ENCODE results near the gene PLXND1.

Gene PLXND1

DNA sequence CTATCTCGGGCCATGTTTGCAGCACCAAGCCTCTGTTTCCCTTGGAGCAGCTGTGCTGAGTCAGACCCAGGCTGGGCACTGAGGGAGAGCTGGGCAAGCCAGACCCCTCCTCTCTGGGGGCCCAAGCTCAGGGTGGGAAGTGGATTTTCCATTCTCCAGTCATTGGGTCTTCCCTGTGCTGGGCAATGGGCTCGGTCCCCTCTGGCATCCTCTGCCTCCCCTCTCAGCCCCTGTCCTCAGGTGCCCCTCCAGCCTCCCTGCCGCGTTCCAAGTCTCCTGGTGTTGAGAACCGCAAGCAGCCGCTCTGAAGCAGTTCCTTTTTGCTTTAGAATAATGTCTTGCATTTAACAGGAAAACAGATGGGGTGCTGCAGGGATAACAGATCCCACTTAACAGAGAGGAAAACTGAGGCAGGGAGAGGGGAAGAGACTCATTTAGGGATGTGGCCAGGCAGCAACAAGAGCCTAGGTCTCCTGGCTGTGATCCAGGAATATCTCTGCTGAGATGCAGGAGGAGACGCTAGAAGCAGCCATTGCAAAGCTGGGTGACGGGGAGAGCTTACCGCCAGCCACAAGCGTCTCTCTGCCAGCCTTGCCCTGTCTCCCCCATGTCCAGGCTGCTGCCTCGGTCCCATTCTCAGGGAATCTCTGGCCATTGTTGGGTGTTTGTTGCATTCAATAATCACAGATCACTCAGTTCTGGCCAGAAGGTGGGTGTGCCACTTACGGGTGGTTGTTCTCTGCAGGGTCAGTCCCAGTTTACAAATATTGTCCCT lies 76.9 kb downstream of the PLXND1 start:
- peaks cover 11% of the 10 kb centered on the region for H3K4me1 ChIP-seq (ENCODE audit: insufficient read depth, low read length)
- peak overlapping the region; percentile 27; the same call in 1 of the 2 replicates for H3K27ac ChIP-seq (ENCODE audit: low read depth, low read length)
- H3K9me3 ChIP-seq (ENCODE audit: insufficient read depth, low read depth, low read length), result no peaks in the 10 kb centered on the region
- no peaks in the 10 kb centered on the region for H3K36me3 ChIP-seq (ENCODE audit: insufficient read depth, low read length)
- H3K27me3 ChIP-seq (ENCODE audit: insufficient read depth, low read length), result no peaks in the 10 kb centered on the region
- 92% methylated on average over 12 of the region's 12 CpGs for WGBS
- H3K9ac ChIP-seq (ENCODE audit: low read depth, low read length), result no peak overlapping the region
- H3K4me3 ChIP-seq (ENCODE audit: low read length), result no peak overlapping the region

GRCh38 chr3:129528589-129529100 lies 77.8 kb downstream of the PLXND1 start, which contains the start of gene RHO:
RHO (plus strand) TSS chr3:129528639; CDS start chr3:129528734, 95 bp downstream.
- peaks cover 11% of the 10 kb centered on the region for H3K4me1 ChIP-seq (ENCODE audit: insufficient read depth, low read length)
- WGBS, result 95% methylated on average over 18 of the region's 18 CpGs

GRCh38 chr3:129527262-129527661 lies 79.2 kb downstream of the PLXND1 start:
- H3K27ac ChIP-seq (ENCODE audit: low read depth, low read length), result no peak overlapping the region
- no peak overlapping the region for H3K4me3 ChIP-seq (ENCODE audit: low read length)
- 92% methylated on average over 11 of the region's 11 CpGs for WGBS
- no peaks in the 10 kb centered on the region for H3K36me3 ChIP-seq (ENCODE audit: insufficient read depth, low read length)
- H3K9me3 ChIP-seq (ENCODE audit: insufficient read depth, low read depth, low read length), result no peaks in the 10 kb centered on the region
- no peaks in the 10 kb centered on the region for H3K27me3 ChIP-seq (ENCODE audit: insufficient read depth, low read length)
- H3K4me1 ChIP-seq (ENCODE audit: insufficient read depth, low read length), result peaks cover 11% of the 10 kb centered on the region
- H3K9ac ChIP-seq (ENCODE audit: low read depth, low read length), result no peak overlapping the region

More at GRCh38 chr3:129528589-129529100, 77.8 kb downstream of the PLXND1 start, which contains the start of gene RHO:
- no peak within 1 kb of the TSS for H3K27ac ChIP-seq (ENCODE audit: low read depth, low read length)
- no peak within 1 kb of the TSS for H3K9ac ChIP-seq (ENCODE audit: low read depth, low read length)
- no peaks in the 10 kb centered on the region for H3K27me3 ChIP-seq (ENCODE audit: insufficient read depth, low read length)
- no peaks in the 10 kb centered on the region for H3K9me3 ChIP-seq (ENCODE audit: insufficient read depth, low read depth, low read length)
- H3K36me3 ChIP-seq (ENCODE audit: insufficient read depth, low read length), result no peaks in the 10 kb centered on the region
- H3K4me3 ChIP-seq (ENCODE audit: low read length), result no peak within 1 kb of the TSS

DNA sequence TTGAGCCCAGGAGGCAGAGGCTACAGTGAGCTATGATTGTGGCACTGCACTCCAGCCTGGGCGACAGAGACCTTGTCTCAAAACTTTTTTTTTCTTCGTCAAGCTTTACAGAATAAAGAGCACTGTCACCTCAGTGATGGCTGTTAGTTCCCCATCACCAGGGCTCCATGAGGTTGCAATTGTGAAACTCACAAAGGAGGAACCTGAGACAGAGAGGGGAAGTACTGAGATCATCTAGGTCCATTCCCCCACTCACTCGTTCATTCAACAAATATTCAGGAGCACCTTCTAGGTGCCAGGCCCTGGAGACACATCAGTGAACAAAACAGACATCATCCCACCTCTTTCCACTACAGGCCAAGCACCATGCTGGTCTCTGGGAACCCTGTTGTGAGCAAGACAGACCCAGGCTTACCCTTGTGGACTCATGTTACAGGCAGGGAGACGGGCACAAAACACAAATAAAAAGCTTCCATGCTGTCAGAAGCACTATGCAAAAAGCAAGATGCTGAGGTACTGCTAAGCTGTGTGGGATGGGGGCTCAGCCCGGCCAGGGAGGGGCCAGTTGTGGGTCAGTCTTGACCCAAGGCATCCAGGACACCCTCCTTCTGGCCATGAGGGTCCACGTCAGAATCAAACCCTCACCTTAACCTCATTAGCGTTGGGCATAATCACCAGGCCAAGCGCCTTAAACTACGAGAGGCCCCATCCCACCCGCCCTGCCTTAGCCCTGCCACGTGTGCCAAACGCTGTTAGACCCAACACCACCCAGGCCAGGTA lies 80.2 kb downstream of the PLXND1 start:
- H3K27me3 ChIP-seq (ENCODE audit: insufficient read depth, low read length), result no peaks in the 10 kb centered on the region

DNA sequence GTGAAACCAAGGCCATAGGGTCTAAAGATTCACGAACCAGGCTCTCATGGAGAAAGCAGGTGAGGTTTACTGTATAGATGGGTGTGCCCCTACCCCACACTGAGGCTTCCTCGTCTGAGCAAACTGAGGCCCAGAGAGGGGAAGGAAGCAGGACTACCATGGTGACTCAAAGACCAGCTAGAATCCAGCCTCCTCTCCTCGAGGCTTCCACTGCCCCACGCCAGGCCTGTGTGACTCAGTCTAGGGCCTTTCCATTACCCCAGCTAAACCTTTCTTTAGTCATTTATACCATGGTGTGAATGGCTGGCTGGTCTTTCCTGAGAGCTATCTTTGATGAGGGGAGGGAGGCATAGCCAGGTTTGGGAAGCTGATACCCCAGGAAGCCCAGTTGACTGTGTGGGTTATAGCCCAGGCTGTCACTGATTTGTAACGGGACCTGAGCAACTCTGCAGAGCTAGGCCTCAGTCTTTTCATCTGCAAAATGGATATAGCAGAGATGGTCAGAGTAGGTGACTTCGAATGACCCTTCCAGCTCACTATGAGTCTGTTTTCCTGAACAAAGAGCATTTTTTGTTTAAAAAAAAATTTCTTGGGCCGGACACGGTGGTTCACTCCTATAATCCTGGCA lies 81.0 kb downstream of the PLXND1 start:
- H3K4me1 ChIP-seq (ENCODE audit: insufficient read depth, low read length), result peaks cover 9% of the 10 kb centered on the region
- no peak overlapping the region for H3K27ac ChIP-seq (ENCODE audit: low read depth, low read length)
- H3K36me3 ChIP-seq (ENCODE audit: insufficient read depth, low read length), result no peaks in the 10 kb centered on the region
- no peak overlapping the region for H3K4me3 ChIP-seq (ENCODE audit: low read length)
- 91% methylated on average over 8 of the region's 8 CpGs for WGBS
- no peak overlapping the region for H3K9ac ChIP-seq (ENCODE audit: low read depth, low read length)
- H3K27me3 ChIP-seq (ENCODE audit: insufficient read depth, low read length), result no peaks in the 10 kb centered on the region
- no peaks in the 10 kb centered on the region for H3K9me3 ChIP-seq (ENCODE audit: insufficient read depth, low read depth, low read length)

More for the DNA sequence above, 80.2 kb downstream of the PLXND1 start:
- Histone ChIP-seq H3K27ac (ENCODE audit: low read depth, low read length) (no peak overlapping the region), H3K4me3 (ENCODE audit: low read length) (no peak overlapping the region), H3K9ac (ENCODE audit: low read depth, low read length) (no peak overlapping the region), H3K4me1 (ENCODE audit: insufficient read depth, low read length) (peaks cover 14% of the 10 kb centered on the region), H3K9me3 (ENCODE audit: insufficient read depth, low read depth, low read length) (no peaks in the 10 kb centered on the region), H3K36me3 (ENCODE audit: insufficient read depth, low read length) (no peaks in the 10 kb centered on the region)
- 80% methylated on average over 12 of the region's 12 CpGs for WGBS

GRCh38 chr3:129524081-129524480 lies 82.4 kb downstream of the PLXND1 start:
- 90% methylated on average over 4 of the region's 4 CpGs for WGBS
- H3K4me1 ChIP-seq (ENCODE audit: insufficient read depth, low read length), result 0 out of 2 replicates have a peak, but pooled peaks cover 3% of the 10 kb centered on the region

DNA sequence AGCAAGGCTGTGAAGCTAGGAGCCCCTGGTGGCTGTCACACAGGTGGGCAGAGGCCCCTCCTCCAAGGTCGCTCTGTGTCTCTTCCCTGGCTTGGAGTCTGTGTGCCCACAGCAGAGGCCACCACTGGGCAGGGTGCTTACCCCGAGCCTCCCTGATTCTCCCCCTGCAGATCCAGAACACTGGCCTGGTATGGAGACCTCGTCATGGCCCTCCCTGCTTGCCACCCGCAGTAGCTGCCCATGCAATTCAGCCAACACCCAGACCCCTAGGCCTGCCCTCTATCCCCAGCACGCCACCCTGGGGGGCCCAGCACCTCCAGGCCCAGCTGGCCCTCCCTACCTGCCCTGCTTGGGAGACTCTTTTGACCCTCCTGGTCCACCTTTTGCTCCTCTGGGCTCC lies 83.5 kb downstream of the PLXND1 start:
- Histone ChIP-seq H3K4me1 (ENCODE audit: insufficient read depth, low read length) (0 out of 2 replicates have a peak, but pooled peaks cover 3% of the 10 kb centered on the region), H3K27ac (ENCODE audit: low read depth, low read length) (no peak overlapping the region), H3K9ac (ENCODE audit: low read depth, low read length) (no peak overlapping the region), H3K9me3 (ENCODE audit: insufficient read depth, low read depth, low read length) (no peaks in the 10 kb centered on the region), H3K4me3 (ENCODE audit: low read length) (no peak overlapping the region), H3K36me3 (ENCODE audit: insufficient read depth, low read length) (no peaks in the 10 kb centered on the region), H3K27me3 (ENCODE audit: insufficient read depth, low read length) (no peaks in the 10 kb centered on the region)
- WGBS, result 92% methylated on average over 5 of the region's 5 CpGs

More at GRCh38 chr3:129524081-129524480, 82.4 kb downstream of the PLXND1 start:
- Histone ChIP-seq H3K9ac (ENCODE audit: low read depth, low read length) (no peak overlapping the region), H3K4me3 (ENCODE audit: low read length) (no peak overlapping the region), H3K36me3 (ENCODE audit: insufficient read depth, low read length) (no peaks in the 10 kb centered on the region), H3K27ac (ENCODE audit: low read depth, low read length) (no peak overlapping the region), H3K27me3 (ENCODE audit: insufficient read depth, low read length) (no peaks in the 10 kb centered on the region), H3K9me3 (ENCODE audit: insufficient read depth, low read depth, low read length) (no peaks in the 10 kb centered on the region)

DNA sequence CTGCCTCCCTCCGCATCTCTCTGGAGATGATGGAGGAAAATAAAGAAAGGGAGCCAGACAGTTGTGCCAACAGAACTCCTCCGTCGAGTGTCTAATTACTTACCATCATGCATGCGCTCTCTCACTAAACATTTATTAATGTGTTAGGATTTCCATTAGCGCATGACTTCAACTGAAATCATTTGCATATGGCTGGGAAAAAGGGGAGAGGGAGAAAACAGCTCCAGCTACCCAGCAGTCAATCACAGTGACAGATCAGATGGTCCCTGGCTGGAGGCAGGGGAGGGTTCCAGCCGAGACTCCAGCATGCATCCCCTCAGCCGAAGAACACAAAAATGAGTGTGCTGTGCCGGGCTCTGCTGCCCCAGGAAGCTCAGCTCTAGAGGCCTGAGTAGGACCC lies 84.9 kb downstream of the PLXND1 start:
- H3K36me3 ChIP-seq (ENCODE audit: insufficient read depth, low read length), result peaks cover 3% of the 10 kb centered on the region
- WGBS, result 68% methylated on average over 4 of the region's 8 CpGs
- H3K27ac ChIP-seq (ENCODE audit: low read depth, low read length), result no peak overlapping the region
- H3K4me1 ChIP-seq (ENCODE audit: insufficient read depth, low read length), result 0 out of 2 replicates have a peak, but pooled peaks cover 3% of the 10 kb centered on the region
- H3K4me3 ChIP-seq (ENCODE audit: low read length), result no peak overlapping the region
- H3K9me3 ChIP-seq (ENCODE audit: insufficient read depth, low read depth, low read length), result no peaks in the 10 kb centered on the region
- H3K9ac ChIP-seq (ENCODE audit: low read depth, low read length), result no peak overlapping the region
- H3K27me3 ChIP-seq (ENCODE audit: insufficient read depth, low read length), result no peaks in the 10 kb centered on the region

GRCh38 chr3:129520960-129521359 lies 85.5 kb downstream of the PLXND1 start:
- H3K4me1 ChIP-seq (ENCODE audit: insufficient read depth, low read length), result 0 out of 2 replicates have a peak, but pooled peaks cover 3% of the 10 kb centered on the region
- H3K9me3 ChIP-seq (ENCODE audit: insufficient read depth, low read depth, low read length), result no peaks in the 10 kb centered on the region
- no peaks in the 10 kb centered on the region for H3K27me3 ChIP-seq (ENCODE audit: insufficient read depth, low read length)
- H3K4me3 ChIP-seq (ENCODE audit: low read length), result no peak overlapping the region
- peaks cover 6% of the 10 kb centered on the region for H3K36me3 ChIP-seq (ENCODE audit: insufficient read depth, low read length)
- no peak overlapping the region for H3K27ac ChIP-seq (ENCODE audit: low read depth, low read length)
- WGBS, result 82% methylated on average over 4 of the region's 4 CpGs
- no peak overlapping the region for H3K9ac ChIP-seq (ENCODE audit: low read depth, low read length)

- H3K9ac ChIP-seq (ENCODE audit: low read depth, low read length), result no peak overlapping the region
- 90% methylated on average over 15 of the region's 15 CpGs for WGBS
- no peak overlapping the region for H3K27ac ChIP-seq (ENCODE audit: low read depth, low read length)
- no peak overlapping the region for H3K4me3 ChIP-seq (ENCODE audit: low read length)
- H3K36me3 ChIP-seq (ENCODE audit: insufficient read depth, low read length), result peaks cover 6% of the 10 kb centered on the region
- no peaks in the 10 kb centered on the region for H3K27me3 ChIP-seq (ENCODE audit: insufficient read depth, low read length)
- H3K4me1 ChIP-seq (ENCODE audit: insufficient read depth, low read length), result 0 out of 2 replicates have a peak, but pooled peaks cover 3% of the 10 kb centered on the region
- no peaks in the 10 kb centered on the region for H3K9me3 ChIP-seq (ENCODE audit: insufficient read depth, low read depth, low read length)
Measured at GRCh38 chr3:129519896-129520715, 86.4 kb downstream of the PLXND1 start.
